ENCODE measurements around the gene SPEN. TPM values are rescaled to one million over a fixed set of nuclear protein-coding genes. Genes with fewer than 3 reads are reported as not detected.

The SPEN gene
- polyA plus RNA-seq, 1 donor: 38.3 TPM

DNA sequence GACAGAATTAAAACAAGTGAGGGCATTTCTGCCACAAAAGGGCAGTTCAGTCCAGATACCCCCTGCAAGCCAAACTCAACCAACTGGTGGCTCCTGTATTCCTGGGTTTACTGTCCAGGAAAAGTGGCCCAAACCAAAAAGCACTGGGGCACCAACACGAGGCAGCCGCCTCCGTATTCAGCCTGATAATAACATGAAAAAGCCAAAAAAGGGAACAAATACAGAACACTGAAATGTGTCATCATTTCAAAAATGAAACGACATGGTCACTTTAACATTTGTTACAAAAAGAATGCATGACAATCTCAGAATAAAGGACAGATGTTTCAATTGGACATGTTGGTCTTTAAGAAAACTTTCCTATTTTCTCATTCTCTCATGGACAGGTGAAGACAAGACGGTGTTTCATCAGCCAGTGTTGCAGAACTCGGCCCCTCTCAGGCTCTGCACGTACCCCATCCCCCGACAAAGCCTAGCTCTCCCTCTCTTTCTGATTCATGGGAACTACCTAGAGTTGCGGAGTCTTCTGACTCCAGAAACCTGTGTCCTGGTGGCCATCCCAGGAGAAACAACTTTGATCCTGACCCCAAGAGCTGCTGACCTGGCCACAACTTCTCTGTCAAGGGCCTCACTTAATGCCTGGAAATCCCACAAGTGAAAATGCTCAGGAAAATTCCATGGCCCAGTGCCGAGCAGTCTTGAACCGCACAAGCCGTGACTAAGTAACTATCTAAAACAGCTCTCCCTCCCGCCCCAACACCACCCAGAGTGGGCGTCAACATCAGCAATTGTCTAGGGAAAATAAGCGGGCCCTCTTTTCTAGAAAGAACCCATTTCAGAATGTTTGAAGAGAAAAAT is 101.3 kb downstream of the SPEN start:
- peak; percentile 58 for DNase-seq

DNA sequence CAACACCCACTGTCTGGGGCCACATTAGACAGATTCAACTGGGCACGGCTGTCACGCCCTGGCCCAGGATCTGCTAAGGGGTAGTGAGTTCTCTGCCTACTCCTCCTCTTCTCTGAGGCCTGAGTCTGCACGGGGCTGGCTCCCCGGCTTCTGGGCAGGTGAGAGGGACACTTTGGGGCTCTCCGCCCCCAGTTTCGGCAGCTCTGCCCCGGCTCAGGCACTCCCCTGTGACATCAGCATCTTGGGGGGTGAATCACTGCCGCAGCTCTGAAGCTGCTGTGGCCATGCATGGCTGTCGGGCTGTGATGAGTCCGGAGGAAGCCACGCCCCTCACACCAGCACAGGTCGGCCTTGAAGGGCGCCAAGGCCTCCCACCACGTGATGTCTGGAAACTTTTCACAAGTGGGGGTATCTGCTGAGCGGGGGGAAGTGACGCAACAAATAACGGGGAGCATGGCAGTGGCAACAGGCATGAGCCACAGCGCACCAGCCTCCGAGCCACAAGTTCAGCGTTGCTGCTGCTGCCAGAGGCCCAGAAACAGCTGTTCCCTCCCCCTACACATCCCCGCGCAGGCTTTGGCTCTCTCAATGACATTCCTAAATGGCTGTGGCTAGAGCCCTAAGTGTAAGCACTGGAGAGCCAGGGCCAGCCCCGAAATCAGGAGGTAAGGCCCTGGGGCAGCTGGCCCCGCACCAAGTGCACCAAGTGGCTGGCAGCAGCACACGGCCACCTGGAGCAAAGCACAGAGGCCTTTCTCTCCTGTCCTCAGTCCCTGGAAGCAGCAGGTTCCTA is 102.1 kb downstream of the SPEN start:
- DNase-seq: peak; percentile 78

DNA sequence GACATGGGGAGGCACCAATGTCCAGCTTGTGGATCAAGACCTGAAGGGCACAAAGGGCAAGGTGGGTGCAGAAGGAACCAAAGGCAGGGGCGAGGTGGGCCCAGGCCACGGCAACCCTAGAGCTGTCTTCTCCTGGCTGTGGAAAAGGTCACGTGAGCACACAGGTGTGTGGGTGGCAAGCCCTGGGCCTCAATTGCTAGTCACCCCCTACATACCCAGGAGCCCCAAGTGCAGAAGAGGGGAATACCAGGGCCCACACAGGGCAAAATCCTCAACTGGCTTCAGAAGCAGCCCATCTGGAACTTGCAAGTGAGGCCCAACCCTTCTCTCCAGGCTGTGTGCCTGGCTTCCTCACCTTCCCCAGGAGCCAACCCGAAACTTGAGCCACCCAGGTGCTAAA is 102.8 kb downstream of the SPEN start:
- DNase-seq: no peak

DNA sequence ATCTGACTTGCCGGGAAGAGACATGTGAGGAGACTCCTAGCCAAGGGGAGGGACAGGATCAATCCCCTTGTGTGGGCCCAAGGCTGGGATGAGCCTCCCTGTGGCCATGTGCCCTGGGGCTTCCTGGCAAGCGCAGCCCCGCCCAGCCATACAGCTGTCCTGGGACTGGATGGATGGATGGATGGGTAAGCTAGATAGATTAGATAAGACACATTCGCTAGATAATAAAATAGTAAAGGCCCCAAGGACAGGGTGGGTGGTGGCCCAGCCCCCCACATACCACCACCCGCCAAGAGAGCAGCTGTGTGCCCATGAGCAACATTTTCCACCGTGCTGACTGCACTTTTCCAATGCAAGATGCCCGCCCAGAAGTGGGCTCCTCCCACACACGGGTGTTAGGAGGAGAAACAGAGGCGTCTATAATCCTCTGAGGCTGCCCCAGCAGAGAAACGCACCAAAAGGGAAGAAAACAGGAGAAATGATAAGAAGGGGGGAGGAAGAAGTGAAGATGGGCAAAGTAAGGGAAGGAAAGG is 103.3 kb downstream of the SPEN start:
- peak; percentile 45 for DNase-seq

GRCh38 chr1:15951341-15952153 is 104.0 kb downstream of the SPEN start:
- no peak for DNase-seq

- no peak for DNase-seq
Measured at GRCh38 chr1:15952317-15953258, 105.1 kb downstream of the SPEN start.

DNA sequence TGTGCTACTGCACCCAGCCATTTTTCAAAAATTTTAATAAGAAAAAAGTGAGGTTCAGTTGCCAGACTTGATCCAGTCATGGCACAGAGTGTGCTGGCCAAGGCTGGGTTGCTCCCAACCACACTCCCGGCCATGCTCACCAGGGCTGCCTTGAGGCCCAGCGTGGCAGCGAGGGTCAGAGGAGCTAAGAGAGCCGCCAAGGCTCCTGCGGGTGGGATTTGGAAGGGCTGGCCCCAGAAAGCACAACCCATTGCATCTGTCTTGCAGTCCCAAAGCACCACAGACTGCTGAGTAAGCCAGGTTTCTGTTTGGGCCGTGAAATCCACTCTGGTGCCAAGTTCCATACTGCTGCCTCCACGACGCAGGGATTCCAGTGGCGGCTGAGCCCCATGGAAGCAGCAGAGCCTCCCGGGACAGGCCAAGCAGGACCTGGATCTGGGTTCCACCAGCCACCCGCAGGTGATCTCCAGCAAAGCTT is 105.8 kb downstream of the SPEN start:
- DNase-seq: no peak

DNA sequence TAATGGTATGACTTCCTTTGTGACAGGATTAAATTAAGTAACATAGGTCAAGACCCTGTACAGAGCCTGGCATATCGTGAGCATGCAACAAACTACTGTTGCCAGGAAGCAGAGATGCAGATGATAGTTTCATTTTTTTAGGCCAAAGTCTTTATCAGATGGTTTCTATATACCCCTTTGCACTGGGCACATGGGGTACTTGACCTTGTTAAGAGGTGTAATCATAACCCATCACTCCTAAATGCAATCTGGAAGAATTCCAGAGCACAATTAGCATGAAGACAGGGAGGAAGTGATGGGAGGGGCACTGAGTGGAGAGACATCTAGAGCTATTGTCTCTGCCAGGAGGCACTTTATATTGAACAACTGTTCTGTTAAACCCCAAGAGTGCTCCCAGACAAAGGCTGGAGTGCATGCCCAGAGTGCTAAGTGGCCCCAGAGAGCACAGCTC is 106.3 kb downstream of the SPEN start:
- DNase-seq: no peak

DNA sequence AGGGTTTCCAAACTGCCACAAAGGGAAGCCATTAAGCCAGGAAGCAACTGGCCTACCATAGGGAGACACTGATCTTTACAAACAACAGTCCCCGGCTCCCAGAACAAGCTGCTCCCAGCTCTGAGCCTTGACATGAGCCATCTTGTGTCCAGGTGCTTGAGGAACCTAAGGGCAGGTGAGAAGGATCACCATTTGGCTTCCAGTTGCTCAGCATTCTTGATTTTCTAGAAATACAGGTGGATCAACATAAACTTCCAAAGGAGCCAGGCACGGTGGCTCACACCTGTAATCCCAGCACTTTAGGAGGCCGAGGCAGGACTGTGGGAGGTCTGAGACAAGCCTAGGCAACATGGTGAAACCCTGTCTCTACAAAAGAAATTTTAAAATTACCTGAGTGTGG is 106.8 kb downstream of the SPEN start:
- DNase-seq: no peak

- DNase-seq: no peak
Measured at GRCh38 chr1:15955552-15955951, 108.0 kb downstream of the SPEN start.

DNA sequence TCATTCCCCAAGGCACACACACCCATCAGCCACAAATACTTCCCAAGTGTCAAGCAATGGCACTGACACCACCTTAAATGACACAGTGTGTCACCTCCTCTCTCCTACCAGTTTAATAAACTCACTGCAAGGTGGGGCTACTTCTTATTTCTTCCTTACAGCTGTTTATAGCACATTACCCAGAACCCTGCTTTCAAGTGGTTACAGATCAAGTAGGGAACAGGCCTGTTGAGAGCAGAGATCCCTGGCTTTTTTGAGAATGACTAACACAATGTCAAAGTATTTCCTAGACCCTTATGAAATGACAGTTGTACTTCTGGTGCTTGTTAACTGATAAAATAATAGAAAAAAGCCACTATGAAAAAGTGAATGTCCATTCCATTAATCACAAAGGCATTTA is 108.6 kb downstream of the SPEN start:
- DNase-seq: no peak

DNA sequence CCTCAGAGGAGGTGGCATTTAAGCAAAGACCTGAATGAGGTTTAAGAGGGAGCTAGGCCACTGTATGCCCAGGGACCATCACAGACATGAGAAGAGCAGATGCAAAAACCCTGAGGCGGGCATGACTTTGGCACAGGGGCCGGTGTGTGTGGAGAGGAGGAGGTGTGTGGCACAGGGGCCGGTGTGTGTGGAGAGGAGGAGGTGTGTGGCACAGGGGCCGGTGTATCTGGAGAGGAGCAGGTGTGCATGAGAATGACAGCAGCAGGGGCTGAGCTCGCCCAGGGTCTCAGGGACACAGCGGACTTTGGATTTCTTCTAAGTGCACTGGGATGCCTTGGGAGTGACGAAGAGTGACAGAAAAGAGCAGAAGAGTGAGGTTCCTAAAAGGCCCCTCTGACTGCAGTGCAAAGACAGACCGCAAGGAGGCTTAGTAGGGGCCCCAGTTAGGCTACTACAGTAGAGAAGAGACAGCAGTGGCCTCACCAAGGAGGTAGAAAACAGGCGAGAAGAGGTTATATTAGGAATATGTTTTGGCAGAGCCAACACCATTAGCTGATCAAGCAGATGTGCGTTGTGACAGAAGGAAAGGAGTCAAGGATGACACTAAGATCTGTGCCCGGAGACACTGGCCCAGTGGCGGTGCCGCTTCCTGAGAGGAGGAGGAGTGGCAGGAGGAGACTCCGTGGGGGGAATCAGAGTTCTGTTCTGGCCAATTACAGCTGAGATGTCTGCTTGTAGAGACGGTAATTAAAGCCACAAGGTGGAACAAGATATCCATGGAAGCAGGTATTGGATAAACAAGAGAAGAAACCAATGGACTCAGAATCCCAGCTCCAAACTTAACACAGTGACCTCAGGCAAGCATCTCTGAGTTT is 110.0 kb downstream of the SPEN start:
- DNase-seq: no peak

- DNase-seq: no peak
Measured at GRCh38 chr1:15958111-15958510, 110.6 kb downstream of the SPEN start.

DNA sequence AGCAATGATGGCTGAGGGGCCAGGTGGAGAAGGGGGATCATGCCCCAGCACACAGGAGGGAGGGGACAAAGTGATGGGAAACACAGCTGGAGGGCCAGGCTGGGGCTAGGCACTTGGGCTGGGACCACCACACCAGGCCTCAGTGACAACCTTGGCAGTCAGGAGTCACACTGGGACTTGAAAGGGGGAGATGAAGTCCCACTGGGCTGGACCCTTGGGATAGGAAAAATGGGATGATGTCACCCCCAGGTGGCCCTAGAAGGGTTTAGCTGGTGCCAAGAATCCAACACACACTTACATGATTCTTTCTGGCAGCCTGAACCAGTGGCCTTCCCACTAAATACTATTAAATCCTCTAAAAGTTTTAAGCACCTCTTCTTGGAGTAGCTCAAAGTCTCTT is 111.3 kb downstream of the SPEN start:
- DNase-seq: no peak

- DNase-seq: no peak
Measured at GRCh38 chr1:15959424-15959823, 111.9 kb downstream of the SPEN start.

DNA sequence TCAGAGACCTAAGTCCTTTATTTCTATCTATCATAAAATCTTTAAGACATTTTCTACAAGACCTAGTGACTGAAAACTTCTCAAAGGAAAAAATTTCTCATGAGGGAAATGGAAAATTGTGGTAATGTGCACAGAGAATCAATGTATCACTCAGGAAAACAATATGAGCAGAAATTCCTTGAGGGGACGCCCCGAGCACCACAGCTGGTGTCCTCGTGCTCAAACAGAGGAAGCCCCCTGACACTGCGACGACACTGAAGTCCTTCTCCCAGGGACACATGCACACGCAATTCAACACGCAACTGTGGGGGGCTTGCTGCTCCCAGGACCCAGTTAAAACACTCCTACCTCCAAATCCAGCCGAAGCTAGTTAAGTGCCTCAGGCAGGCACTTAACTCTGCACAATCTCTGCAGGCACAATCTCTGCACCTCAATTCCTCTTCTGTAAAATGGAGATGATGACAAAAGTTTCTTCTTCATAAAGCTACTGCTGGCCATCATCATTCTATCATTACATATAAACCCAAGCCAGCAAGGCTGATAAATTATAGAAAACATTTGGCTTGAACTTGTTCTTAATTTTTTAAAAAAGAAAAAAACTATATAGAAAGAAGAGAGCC is 112.4 kb downstream of the SPEN start:
- DNase-seq: no peak

DNA sequence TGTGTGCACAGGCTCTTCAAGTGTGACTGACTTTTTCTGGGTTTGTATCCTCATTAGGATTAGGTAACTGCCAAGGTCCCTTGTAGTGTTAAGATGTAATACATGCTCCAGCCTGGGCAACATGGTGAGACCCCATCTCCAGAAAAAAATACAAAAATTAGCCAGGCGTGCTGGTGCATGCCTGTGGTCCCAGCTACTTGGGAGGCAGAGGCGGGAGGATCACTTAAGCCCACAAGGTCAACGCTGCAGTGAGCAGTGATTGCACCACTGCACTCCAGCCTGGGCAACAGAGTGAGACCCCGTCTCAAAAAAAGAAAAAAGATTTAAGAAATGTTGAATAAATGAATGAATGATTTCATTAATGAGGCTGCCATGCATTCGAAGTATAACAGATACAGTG is 113.3 kb downstream of the SPEN start:
- no peak for DNase-seq

GRCh38 chr1:15961492-15961891 is 114.0 kb downstream of the SPEN start:
- no peak for DNase-seq

DNA sequence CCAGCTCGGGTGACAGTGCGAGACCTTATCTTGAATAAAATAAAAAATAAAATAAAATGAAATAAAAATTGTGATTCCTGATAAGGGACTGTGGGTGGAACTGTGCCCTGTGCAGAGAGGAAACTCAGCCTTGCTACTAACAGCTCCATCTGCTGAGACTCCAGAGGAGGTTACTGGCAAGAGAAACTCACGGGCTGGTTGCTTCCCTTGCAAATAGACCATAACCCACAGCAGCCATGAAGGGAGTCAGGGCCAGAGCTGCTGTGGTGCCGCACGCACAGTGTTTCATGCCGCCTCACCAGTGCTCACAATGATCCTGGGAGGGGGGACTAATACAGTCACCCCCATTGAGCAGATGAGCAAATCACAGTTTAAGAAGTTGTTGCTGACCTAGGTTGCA is 114.7 kb downstream of the SPEN start:
- no peak for DNase-seq

All from hindlimb muscle (tissue), 1 donor.